Measurements from ENCODE around the gene DEPP1. TPM values are rescaled to one million over a fixed set of nuclear protein-coding genes. Genes with fewer than 3 reads are reported as not detected.

The DEPP1 gene
- total RNA-seq, 1 donor from 2014 or later: 20.1 TPM

- no peak for DNase-seq (ENCODE audit: low read depth)
- TF ChIP-seq CTCF (conservative IDR thresholded peaks at IDR 0.05; ENCODE audit: low read depth, low read length): no peak
- H3K4me3 ChIP-seq (ENCODE audit: low read depth, low read length): no peak overlapping the region
These were observed 26.1 kb upstream of the DEPP1 start for GRCh38 chr10:45004661-45005060.

GRCh38 chr10:45003432-45004000 is 24.9 kb upstream of the DEPP1 start:
- no peak overlapping the region for H3K4me3 ChIP-seq (ENCODE audit: low read depth, low read length)
- no peak for DNase-seq (ENCODE audit: low read depth)
- no peak for TF ChIP-seq CTCF (conservative IDR thresholded peaks at IDR 0.05; ENCODE audit: low read depth, low read length)

- peak; percentile 69 for DNase-seq (ENCODE audit: low read depth)
- TF ChIP-seq CTCF (conservative IDR thresholded peaks at IDR 0.05; ENCODE audit: low read depth, low read length): peak; percentile 27
These were observed 23.0 kb upstream of the DEPP1 start for GRCh38 chr10:45001381-45002148.

GRCh38 chr10:45000752-45001380 is 22.3 kb upstream of the DEPP1 start, which contains the start of gene ZNF22:
Gene ZNF22 (plus strand): TSS chr10:45000923. CDS start chr10:45003369, 2,446 bp downstream.
- DNase-seq (ENCODE audit: low read depth): no peak
- TF ChIP-seq CTCF (conservative IDR thresholded peaks at IDR 0.05; ENCODE audit: low read depth, low read length): no peak

More at GRCh38 chr10:45001381-45002148, 23.0 kb upstream of the DEPP1 start:
- H3K4me3 ChIP-seq (ENCODE audit: low read depth, low read length): peak overlapping the region; percentile 54

GRCh38 chr10:45000138-45000751 is 21.6 kb upstream of the DEPP1 start:
- peak overlapping the region; percentile 54 for H3K4me3 ChIP-seq (ENCODE audit: low read depth, low read length)
- DNase-seq (ENCODE audit: low read depth): no peak
- no peak for TF ChIP-seq CTCF (conservative IDR thresholded peaks at IDR 0.05; ENCODE audit: low read depth, low read length)

More at GRCh38 chr10:45000752-45001380, 22.3 kb upstream of the DEPP1 start, which contains the start of gene ZNF22:
- peak within 1 kb of the TSS; percentile 54 for H3K4me3 ChIP-seq (ENCODE audit: low read depth, low read length)

- no peak for TF ChIP-seq CTCF (conservative IDR thresholded peaks at IDR 0.05; ENCODE audit: low read depth, low read length)
- no peak overlapping the region for H3K4me3 ChIP-seq (ENCODE audit: low read depth, low read length)
- no peak for DNase-seq (ENCODE audit: low read depth)
These were observed 19.6 kb upstream of the DEPP1 start for GRCh38 chr10:44998146-44998631.

Data from epithelial cell of proximal tubule (primary cell).